K562 (cell line): Measurements from ENCODE around the gene SVOP.

Experiments used
- AFF1 ChIP-seq, 2 experiments: fragments of 450-650 bp; IDR thresholded peaks; 2 replicates each; pipeline ENCODE4 v1.6.1; 2018; ENCODE audit warnings: mild to moderate bottlenecking in 2 of 2, low read depth in 1 of 2; ENCODE audit not compliant: partially characterized antibody in 2 of 2
- BRF1 ChIP-seq: IDR thresholded peaks from 3 replicates; pipeline ENCODE4 v1.6.1; 2011; ENCODE audit warnings: borderline replicate concordance, mild to moderate bottlenecking; ENCODE audit not compliant: insufficient read length; ENCODE audit errors: extremely low read depth
- CLOCK ChIP-seq: fragments of 250-450 bp; sonication (Bioruptor Pico); IDR thresholded peaks from 2 replicates; pipeline ENCODE4 v1.4.0; 2020; ENCODE audit warnings: mild to moderate bottlenecking, moderate library complexity, borderline replicate concordance
- CTCF ChIP-seq, 3 experiments: IDR thresholded peaks in 2 of 3; conservative IDR thresholded peaks in 1 of 3; 2 replicates each; pipeline ENCODE4 v1.5.1; 2011 to 2012; ENCODE audit warnings: low read length in 3 of 3, mild to moderate bottlenecking in 3 of 3, control low read depth in 2 of 3, improper control_type of control experiment in 1 of 3, inconsistent platforms in 1 of 3, low read depth in 1 of 3, mixed read lengths in 1 of 3, moderate library complexity in 1 of 3; ENCODE audit not compliant: insufficient read depth in 2 of 3
- KDM5B ChIP-seq: fragments of 200-600 bp; sonication (generic); IDR thresholded peaks from 2 replicates; pipeline ENCODE4 v1.6.1; 2012; ENCODE audit warnings: low read depth, mild to moderate bottlenecking, moderate library complexity, low read length, control low read depth, inconsistent platforms; ENCODE audit not compliant: insufficient replicate concordance
- OTX1 ChIP-seq: fragments of 450-650 bp; formaldehyde crosslinking; IDR thresholded peaks from 2 replicates; pipeline ENCODE4 v1.4.0; 2022; ENCODE audit warnings: mild to moderate bottlenecking
- POLR2A ChIP-seq: fragments of 450-650 bp; conservative IDR thresholded peaks from 2 replicates; pipeline ENCODE4 v1.6.1; 2016
- SMAD4 ChIP-seq: fragments of 250-450 bp; sonication (Bioruptor Pico); conservative IDR thresholded peaks from 2 replicates; pipeline ENCODE4 v1.8.0; 2021; ENCODE audit warnings: inconsistent platforms, mild to moderate bottlenecking, moderate library complexity
- USF2 ChIP-seq: sonication (generic); formaldehyde crosslinking; IDR thresholded peaks from 2 replicates; pipeline ENCODE4 v1.5.0; 2020; ENCODE audit warnings: missing genetic modification reagents
- ZNF12 ChIP-seq: sonication (generic); formaldehyde crosslinking; IDR thresholded peaks from 2 replicates; pipeline ENCODE4 v1.4.0; 2020; ENCODE audit warnings: mild to moderate bottlenecking, missing genetic modification reagents
- ZNF274 ChIP-seq: IDR thresholded peaks from 2 replicates; pipeline ENCODE4 v1.6.1; 2011; ENCODE audit warnings: low read depth, mild to moderate bottlenecking, low read length, moderate library complexity, borderline replicate concordance
- ZNF398 ChIP-seq: fragments of 250-450 bp; sonication (Bioruptor Pico); IDR thresholded peaks from 2 replicates; pipeline ENCODE4 v1.8.0; 2021; ENCODE audit warnings: moderate library complexity, mild to moderate bottlenecking, inconsistent platforms
- TF ChIP-seq, protein P1 (sequence below), 2 experiments: IDR thresholded peaks; 2 replicates each; pipeline ENCODE4 v1.6.1; 2012; ENCODE audit warnings: improper control_type of control experiment in 2 of 2, low read depth in 2 of 2, low read length in 2 of 2, borderline replicate concordance in 1 of 2
- TF ChIP-seq, protein P2 (sequence below), 3 experiments: fragments of 200-800 bp in 1 of 3; fragments of 250-450 bp in 1 of 3; fragments of 450-650 bp in 1 of 3; sonication (Bioruptor Pico) in 1 of 3; sonication (Bioruptor generic) in 1 of 3; formaldehyde crosslinking in 1 of 3; IDR thresholded peaks; 2 replicates each; pipeline versions ENCODE4 v1.6.1 to v1.8.0; 2016 to 2022; ENCODE audit warnings: mild to moderate bottlenecking in 2 of 3, missing genetic modification characterization in 2 of 3, missing compliant biosample characterization in 1 of 3, moderate library complexity in 1 of 3

- TF ChIP-seq, protein P1, sequence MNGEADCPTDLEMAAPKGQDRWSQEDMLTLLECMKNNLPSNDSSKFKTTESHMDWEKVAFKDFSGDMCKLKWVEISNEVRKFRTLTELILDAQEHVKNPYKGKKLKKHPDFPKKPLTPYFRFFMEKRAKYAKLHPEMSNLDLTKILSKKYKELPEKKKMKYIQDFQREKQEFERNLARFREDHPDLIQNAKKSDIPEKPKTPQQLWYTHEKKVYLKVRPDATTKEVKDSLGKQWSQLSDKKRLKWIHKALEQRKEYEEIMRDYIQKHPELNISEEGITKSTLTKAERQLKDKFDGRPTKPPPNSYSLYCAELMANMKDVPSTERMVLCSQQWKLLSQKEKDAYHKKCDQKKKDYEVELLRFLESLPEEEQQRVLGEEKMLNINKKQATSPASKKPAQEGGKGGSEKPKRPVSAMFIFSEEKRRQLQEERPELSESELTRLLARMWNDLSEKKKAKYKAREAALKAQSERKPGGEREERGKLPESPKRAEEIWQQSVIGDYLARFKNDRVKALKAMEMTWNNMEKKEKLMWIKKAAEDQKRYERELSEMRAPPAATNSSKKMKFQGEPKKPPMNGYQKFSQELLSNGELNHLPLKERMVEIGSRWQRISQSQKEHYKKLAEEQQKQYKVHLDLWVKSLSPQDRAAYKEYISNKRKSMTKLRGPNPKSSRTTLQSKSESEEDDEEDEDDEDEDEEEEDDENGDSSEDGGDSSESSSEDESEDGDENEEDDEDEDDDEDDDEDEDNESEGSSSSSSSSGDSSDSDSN (IDR thresholded peaks at IDR 0.05; ENCODE audit: borderline replicate concordance in 1 of 2, low read depth in 2 of 2, low read length in 2 of 2): no peak
- TF ChIP-seq SMAD4 (CRISPR knock-in tag) (no peak), USF2 (CRISPR knock-in tag) (no peak), CTCF (IDR thresholded peaks at IDR 0.05 in 2 of 3, conservative IDR thresholded peaks at IDR 0.05 in 1 of 3; ENCODE audit: insufficient read depth in 2 of 3, low read depth in 1 of 3, low read length in 3 of 3) (no peak), KDM5B (no peak), AFF1 (IDR thresholded peaks at IDR 0.05; ENCODE audit: low read depth in 1 of 2, partially characterized antibody in 2 of 2) (no peak), CLOCK (CRISPR knock-in tag) (no peak), POLR2A (no peak), ZNF274 (no peak), ZNF12 (CRISPR knock-in tag) (no peak), ZNF398 (no peak), BRF1 (no peak), OTX1 (CRISPR knock-in tag) (no peak)
- TF ChIP-seq, protein P2, sequence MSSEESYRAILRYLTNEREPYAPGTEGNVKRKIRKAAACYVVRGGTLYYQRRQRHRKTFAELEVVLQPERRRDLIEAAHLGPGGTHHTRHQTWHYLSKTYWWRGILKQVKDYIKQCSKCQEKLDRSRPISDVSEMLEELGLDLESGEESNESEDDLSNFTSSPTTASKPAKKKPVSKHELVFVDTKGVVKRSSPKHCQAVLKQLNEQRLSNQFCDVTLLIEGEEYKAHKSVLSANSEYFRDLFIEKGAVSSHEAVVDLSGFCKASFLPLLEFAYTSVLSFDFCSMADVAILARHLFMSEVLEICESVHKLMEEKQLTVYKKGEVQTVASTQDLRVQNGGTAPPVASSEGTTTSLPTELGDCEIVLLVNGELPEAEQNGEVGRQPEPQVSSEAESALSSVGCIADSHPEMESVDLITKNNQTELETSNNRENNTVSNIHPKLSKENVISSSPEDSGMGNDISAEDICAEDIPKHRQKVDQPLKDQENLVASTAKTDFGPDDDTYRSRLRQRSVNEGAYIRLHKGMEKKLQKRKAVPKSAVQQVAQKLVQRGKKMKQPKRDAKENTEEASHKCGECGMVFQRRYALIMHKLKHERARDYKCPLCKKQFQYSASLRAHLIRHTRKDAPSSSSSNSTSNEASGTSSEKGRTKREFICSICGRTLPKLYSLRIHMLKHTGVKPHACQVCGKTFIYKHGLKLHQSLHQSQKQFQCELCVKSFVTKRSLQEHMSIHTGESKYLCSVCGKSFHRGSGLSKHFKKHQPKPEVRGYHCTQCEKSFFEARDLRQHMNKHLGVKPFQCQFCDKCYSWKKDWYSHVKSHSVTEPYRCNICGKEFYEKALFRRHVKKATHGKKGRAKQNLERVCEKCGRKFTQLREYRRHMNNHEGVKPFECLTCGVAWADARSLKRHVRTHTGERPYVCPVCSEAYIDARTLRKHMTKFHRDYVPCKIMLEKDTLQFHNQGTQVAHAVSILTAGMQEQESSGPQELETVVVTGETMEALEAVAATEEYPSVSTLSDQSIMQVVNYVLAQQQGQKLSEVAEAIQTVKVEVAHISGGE (CRISPR knock-in tag; IDR thresholded peaks at IDR 0.05): no peak
Observed at GRCh38 chr12:108955225-108955835, 65.5 kb downstream of the SVOP start.
